ENCODE data around the gene APOBEC3C.
"Not testable (repeated sequence)": the region's sequence is repeated elsewhere in the genome, so short reads cannot be mapped to it uniquely, and the experiment has no call there.

The APOBEC3C gene

DNA sequence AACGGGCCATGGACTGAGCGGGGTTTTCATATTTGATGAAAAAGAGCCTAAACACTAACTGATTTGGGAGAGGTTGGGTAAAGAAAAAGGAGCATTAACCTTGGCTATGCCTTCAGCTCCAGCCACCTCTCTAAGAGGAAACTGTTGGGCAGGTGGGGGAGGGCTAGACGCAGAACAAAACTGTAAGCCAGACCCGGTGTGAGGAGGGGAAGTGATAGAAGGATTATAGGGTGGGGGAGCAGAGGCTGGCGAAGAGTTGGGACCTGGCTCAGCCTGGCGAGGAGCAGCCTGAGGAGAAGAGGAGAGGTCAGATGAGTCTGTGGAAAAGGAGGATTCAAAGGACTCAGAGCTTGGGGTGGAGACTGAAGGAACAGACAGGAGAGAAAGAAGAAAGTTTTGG is 47.2 kb downstream of the APOBEC3C start:
- not testable (repeated sequence) for DNase-seq (ENCODE audit: low read depth)

- not testable (repeated sequence) for DNase-seq (ENCODE audit: low read depth)
Observed at GRCh38 chr22:39061951-39062350, 47.9 kb downstream of the APOBEC3C start.

- DNase-seq (ENCODE audit: low read depth), result not testable (repeated sequence)
Observed at GRCh38 chr22:39063904-39064303, 49.8 kb downstream of the APOBEC3C start.

DNA sequence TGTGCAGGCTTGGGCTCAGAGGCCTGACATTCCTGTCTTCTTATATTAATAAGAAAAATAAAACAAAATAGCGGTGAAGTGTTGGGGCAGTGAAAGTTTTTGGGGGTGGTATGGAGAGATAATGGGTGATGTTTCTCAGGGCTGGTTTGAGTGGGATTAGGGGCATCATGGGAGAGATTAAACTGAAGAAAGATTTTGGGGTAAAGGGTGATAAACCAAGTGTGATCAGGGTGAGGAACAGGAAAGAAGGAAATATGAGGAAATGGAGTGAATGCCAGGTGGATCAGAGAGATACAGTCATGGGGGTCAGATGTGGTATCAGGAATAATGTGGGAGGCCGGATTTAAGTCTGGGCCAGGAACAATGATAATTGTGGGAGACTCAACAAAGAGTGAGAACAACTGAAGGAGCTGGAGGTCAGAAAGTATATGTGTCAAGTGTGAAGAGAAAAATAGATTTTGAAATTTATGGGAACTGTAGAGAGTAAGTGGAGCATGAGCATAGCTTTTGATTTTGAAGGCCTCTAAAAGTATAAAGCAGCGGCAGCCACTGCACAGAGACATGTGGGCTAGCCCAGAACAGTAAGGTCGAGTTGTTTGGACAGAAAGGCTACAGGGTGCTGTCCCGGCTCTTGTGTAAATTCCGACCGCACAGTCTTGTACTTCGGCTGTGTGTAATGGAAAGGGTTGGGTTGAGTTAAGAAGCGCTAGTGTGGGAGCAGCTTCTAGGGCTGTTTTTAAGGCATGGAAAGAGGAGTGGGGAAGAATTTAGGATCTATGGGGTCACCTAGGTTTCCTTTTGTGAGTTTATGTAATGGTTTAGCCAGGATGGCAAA is 52.6 kb downstream of the APOBEC3C start:
- not testable (repeated sequence) for DNase-seq (ENCODE audit: low read depth)

DNA sequence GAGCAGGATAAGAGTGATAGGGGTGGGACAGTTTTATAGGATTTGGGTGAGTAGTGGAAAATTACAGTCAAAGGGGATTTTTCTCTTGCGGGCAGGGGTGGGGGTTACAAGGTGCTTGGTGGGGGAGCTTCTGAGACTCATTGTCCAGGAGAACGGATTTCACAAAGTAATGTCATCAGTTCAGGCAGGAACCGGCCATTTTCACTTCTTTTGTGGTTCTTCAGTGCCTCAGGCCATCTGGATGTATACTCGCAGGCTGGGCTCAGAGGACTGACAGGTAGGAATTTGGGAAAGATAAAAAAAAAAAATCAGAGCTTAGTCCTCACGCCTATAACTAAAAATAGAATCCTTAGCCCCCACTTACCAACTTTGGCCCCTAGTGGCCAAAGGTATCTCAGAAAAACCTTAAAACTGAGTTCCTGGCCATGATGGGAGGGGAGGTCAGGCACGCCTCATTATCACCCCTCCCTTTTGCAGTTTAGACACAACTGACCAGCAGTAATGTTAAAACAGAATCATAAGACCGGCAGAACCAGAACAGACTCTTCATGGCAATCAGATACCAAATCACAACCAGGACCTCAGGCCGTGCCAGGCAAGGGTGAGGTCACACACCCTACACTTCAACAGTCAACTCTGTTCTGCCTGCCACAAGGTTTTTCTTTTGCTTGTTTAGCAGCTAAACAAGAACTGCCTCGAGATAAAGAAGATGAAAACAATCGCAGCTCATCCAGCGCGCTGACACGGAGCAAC is 54.2 kb downstream of the APOBEC3C start:
- DNase-seq (ENCODE audit: low read depth), result no peak

Measured in HS-5 (cell line).